Kidney tubule cell (primary cell): ENCODE data around the gene FOXO4.
"Not testable (repeated sequence)": the region's sequence is repeated elsewhere in the genome, so short reads cannot be mapped to it uniquely, and the experiment has no call there.

Experiments
- DNase-seq: peaks from one replicate; pipeline ENCODE4 v3.0.0-alpha.2; 2018; ENCODE audit warnings: low spot score

The FOXO4 gene, protein sequence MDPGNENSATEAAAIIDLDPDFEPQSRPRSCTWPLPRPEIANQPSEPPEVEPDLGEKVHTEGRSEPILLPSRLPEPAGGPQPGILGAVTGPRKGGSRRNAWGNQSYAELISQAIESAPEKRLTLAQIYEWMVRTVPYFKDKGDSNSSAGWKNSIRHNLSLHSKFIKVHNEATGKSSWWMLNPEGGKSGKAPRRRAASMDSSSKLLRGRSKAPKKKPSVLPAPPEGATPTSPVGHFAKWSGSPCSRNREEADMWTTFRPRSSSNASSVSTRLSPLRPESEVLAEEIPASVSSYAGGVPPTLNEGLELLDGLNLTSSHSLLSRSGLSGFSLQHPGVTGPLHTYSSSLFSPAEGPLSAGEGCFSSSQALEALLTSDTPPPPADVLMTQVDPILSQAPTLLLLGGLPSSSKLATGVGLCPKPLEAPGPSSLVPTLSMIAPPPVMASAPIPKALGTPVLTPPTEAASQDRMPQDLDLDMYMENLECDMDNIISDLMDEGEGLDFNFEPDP

DNA sequence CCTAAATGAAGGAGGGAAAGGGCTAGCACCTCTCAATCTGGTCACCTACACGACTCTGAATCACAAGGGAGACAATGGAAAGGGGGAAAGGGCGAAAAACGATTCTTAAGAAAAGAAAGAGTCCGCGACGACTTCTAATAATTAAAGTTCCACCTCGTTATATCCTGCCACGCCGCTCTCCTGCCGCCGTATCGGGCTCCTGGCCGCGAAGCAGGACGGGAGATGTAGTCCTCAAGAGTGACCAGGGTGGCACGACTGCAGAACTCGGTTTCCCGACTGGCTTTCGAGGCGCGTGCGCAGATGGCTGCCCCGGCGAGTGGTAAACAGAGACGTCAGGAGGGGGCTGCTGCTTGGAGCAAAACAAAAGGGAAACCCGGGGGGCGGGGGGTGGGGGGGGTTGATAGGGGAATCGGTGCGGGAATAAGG is at the start of gene FOXO4:
TSS of gene FOXO4 (plus strand) at position 297 of the 426 bp plus-strand sequence. CDS start 678 bp downstream, outside the sequence.
- peak; percentile 83 for DNase-seq

DNA sequence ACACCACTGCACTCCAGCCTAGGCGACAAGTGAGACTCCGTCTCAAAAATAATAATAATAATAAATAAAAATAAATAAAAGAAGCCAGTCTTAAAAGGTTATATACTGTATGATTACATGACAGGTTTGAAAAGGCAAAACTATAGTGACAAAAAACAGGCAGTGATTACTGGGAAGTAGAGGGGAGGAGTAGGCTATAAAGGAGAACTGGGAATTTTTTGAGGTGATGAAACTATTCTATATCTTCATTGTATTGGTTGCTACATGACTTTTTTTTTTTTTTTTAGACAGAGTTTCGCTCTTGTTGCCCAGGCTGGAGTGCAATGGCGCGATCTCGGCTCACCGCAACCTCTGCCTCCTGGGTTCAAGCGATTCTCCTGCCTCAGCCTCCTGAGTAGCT is 47.8 kb upstream of the FOXO4 start:
- not testable (repeated sequence) for DNase-seq

DNA sequence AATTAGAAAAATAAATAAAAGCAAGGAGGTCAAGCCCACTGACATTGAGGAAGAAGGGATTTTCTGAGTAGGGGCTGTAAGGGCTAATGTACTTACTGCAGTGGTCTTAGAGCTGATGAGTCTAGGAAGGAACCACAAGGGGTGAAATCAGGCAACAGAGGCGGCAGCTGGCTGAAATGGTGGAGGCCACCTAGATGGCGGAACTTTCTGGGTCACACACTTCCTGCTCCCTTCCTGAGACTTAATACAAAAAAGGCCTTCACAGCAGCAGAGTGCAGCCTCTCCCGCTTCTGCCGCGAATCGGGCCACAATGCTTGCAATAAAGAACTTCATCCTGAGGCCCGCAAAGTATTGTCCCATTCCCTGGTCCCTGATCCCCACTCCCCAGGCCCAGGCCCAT is 42.9 kb upstream of the FOXO4 start:
- DNase-seq, result no peak

DNA sequence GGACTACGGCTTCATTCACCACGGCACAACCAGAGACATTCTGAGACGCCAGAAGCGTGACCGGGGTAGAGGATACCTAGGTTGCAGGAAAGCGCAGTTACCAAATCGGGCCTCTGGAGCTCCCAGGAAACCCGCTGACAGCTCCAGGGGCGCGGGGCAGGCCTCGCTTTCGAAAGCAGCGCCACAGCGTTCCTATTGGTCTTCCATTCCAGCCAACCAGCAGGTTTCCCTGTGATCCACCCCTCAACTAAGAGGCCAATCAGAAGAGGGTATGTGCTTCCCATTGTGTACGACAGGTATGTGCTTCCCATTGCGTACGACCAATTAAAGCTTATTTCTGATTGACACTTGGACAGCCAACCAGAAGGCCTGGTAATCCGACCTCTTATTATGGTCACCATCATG is 42.4 kb upstream of the FOXO4 start:
- DNase-seq, result no peak

DNA sequence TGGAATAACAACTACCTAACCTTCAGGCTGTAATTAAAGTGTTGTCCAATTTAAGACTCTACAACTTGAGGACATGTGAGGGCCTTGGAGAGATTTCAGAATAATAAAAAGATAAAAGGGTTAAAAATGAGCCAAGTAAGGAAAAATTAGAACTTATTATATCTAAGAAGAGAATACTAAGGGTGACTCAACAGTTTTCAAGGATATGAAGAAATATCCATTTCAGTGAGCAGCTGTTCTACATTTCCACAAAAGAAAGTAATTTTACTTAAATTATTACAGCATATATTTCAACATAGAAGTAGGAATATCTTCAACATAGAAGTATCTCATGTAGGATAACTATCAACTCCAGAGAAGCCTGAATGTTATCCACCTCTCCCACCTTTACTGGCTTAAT is 38.8 kb upstream of the FOXO4 start:
- DNase-seq, result no peak

DNA sequence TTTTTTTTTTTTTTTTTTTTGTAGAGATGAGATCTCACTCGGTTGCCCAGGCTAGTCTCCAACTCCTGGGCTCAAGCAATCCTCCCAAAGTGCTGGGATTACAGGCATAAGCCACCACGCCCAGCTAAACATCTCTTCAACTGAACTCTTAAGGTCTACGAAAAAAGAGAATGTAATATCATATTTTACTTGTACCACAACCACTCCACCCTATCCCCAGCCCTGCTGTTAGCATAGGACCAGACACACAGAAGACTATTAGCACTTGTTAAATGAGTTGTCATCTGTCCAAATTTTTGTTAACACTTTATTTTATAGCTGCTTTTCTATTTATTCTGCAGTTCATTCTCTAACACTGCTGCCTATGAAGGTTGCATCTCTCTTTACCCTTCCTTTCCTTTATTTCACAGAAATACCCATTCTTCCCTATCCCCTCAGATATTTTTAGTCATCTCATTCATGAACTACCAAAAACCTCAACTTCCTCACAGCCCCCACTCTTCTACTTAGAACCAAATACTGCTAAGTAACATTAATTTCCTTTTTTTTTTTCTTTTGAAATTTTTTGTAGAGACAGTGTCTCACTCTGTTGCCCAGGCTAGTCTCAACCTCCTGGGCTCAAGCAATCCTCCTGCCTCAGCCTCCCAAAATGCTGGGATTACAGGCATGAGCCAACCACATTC is 37.7 kb upstream of the FOXO4 start:
- no peak for DNase-seq

DNA sequence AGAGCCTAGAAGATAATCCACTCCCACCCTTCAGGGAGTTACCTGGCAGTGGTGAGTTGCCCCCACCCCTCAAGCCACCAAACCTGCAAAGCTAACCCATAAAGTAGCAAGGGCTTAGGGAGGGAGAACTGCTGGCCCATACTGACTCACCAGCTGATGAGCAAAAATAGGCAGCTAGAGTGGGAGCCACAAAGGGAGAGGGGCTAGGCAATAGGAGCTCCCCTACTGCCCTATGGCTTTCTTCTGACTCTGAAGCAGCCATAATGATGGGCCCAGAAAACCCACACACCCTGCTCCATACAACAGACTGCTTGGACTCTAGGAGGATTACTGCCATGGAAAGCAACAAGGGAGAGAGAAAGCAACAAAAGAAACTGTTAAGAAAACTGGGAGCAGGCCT is 35.5 kb upstream of the FOXO4 start:
- DNase-seq, result no peak

DNA sequence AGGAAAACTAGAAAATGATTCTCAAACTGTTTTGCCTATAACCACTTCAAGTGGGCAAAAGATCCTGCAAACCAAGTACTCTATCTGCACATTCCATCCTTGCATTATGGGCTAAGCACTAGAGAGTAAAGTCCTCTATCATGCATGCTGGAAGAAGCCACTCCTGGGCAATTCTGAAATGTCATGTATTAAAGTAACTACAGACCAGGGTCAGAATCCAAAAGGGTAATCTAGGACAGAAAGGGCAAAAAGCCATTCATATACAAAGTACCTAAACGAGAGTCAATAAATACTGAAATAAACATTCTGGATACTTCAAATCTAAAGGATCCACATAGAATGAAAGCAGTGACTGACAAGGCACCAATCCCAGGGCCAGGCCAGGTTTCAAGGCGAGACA is 28.6 kb upstream of the FOXO4 start:
- DNase-seq, result no peak

DNA sequence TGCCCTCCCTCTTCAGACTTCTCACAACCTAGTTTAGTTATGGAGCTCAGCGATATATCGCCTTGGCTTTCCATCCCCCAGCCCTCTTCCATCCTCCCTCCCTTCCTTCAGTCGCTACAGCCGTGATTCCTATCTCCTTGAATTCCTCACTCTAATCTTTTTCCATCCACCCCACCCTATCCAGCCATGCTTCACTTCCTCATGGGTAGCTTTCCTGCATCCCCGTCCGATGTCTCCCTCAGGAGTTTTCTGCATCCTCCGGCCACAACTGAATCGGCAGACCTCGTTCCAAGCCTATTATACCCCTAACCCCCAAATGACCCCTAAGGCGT is 28.0 kb upstream of the FOXO4 start:
- no peak for DNase-seq

DNA sequence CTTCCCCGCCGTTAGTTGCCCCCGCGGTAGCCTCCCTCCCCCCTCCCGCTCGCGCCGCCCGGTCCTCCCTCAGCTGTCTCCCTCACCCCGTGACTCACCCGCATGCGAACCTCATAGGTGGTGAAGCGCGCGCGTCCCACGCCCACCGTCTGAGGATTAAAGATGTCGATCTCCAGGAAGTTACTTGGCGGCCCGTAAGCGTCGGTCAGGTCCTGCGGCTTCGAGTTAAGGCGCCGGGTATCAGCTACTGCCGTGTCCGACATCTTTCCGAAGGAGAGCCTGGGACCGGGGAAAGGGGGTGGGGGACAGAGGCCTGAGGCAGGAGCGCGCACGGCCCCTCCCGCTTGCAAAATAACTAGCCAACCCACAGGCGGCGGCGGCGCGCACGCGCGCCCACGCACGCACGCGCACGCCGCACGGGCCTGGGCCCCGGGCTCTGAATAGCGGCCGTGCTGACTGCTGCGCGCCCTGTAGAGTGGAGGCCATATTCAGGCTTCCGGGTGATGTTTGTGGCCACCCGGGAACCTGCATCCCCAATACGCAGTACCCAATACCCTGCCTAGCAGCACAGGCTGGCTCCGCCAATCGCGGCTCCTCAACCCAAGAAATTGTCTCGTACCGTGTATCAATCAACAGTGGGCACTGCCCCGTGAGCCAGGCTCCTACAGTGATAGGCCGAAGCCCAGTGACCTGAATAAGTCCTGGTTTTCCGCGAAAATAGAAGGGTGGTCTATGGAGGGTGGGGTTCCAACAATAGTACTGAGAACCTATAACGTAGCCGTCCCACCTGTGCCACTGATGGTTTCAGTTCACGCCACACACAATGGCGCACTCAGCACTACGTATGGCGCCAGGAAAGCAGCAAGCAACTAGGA is 27.4 kb upstream of the FOXO4 start, which contains the start of gene SNX12:
TSS of gene SNX12 (minus strand) at position 291 of the 875 bp plus-strand sequence. CDS start at position 263, 28 bp downstream.
- peak; percentile 95 for DNase-seq

DNA sequence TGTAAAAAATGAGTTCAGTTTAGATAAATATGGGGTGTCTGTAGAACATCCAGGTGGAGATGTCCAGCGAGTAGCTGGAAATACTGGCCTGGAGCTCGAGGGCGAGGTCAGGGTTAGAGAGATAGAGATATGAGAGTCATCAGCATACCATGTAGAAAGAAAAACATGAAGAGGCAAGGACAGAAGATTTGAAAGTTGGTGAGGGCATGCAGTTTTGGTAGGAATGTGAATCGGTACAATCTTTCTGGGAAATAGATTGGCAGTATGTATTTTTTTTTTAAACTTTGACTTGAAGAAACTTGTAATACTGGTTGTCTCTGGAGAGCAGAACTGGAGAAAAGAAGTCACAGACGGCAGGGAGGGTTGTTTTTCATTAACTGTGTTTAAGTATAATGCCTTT is 25.1 kb upstream of the FOXO4 start:
- no peak for DNase-seq

DNA sequence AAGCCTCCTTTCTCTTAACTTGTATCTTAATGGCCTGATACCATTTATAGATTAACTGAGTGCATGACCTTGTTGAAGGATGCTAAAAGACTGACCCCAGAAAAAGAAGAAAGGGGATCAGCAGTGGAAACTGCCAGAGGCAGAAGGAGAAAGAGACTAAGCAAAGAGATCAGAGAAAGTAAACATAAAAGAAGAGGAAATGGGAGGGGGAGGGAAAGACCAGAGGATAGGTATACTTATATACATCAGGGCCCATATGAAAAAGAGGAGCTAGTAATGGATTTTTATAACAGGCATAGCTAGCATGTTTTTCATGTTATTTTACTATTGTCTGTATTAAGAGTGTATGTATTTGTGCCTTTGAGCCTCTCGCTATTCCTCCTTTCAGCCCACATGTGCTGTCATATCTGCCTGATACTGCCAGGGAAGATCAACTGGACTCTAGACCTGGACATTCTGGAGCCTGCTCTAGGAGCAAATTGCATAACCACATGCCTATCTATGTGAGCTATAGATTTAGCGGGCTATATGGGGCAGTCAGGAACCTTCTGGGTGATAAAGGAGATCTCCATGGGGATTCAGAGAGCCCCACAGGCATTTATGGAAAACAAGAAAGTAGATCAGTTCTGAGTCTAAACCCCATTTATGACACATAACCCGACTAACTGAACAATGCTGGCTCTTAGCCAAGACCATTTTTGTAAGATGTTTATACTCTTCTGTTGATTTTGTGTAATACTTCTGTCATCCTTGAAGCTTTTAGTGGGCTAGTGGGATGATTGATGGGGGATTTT is 14.1 kb upstream of the FOXO4 start:
- DNase-seq, result no peak

DNA sequence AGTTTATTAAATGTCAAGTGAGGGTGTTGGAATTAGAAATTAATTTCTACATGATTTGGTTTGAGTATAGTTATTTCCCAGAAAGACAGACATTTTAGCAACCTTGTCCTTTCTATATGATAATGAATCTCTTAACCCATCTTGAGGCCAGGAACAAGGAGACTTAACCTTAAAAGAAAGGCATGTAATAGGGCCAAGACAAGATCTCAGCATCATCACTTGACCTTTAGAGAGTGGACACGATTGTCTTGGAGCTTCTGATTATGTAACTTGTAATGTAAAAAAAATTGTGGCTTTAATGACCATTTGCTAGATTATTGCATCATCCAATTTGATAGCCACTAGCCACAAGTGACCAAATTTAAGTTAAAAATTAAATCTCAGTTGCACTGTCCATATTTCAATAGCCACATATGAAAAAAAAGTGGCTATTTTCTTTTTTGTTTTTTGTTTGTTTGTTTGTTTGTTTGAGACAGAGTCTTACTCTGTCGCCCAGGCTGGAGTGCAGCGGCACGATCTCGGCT is 13.5 kb upstream of the FOXO4 start:
- no peak for DNase-seq

DNA sequence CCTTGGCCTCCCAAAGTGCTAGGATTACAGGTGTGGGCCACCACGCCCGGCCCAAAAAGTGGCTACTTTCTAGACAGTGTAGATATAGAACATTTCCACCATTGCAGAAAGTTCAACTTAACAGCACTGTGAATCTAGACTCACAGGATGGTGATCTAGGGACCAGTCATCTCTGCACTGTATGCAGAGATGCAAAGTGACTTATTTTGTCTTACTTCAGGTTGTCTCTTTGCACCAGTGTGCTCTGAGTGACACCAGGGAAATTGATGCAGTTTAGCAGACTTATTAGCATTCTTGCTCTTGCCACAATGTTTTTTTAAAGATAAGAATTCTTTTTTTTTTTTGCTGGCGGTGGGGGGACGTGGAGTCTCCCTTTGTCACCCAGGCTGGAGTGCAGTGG is 12.8 kb upstream of the FOXO4 start:
- DNase-seq, result no peak

DNA sequence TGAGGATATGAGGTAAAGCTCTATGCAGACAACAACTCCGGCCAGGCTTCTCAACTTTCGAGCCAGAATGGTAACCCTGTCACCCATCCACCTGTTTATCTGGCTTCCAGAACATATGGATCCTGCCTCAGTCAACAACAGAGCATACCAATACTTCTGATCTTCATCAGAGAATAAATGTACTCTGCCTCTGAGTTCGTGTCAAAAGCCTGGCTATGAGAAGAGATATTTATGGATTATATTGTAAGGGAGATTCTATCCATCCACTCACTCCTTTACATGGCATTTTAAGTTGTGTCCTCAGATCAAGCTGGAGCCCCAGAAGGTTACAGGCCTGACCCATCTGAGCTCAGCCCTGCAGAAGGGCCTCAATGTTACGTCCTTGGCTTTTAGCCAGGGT is 9.8 kb upstream of the FOXO4 start:
- no peak for DNase-seq

DNA sequence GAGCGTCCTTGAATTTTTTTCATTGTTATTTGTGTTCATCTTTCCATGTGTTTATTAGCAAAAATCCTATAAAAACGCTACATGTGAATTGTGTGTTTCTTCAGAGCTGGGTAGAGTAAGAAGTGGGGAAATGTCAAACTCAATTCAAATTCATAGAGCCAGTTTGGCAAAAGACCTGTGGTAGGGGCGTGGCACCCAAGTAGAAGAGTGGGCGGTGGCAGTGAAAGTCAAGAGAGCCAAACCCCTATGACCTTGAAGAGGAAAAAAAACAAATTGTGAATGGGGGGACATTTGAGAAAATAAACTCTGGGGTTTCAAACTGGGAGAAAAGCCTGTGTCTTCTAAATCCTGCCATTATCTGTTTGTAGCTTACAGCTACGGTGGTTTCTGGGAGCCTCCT is 4.4 kb upstream of the FOXO4 start:
- no peak for DNase-seq

DNA sequence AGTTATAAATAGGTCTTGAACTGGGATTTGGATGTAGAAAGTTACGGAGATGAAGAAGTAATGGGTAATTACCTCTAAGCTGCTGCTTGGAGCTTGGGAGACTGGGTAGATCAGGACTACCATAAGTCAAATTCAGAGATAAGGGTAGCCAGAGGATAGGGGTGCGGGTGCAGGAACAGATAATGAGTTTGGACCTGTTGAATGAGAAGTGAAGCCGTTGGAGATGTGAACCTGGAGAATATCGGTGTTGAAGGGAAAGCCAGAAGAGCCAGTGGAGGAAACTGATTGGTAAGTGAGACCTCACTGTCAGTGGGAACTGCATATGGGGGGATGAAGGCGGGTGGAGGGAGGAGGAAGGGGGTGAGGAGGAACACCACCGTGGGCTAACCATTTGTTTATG is 618 bp upstream of the FOXO4 start:
- no peak for DNase-seq

DNA sequence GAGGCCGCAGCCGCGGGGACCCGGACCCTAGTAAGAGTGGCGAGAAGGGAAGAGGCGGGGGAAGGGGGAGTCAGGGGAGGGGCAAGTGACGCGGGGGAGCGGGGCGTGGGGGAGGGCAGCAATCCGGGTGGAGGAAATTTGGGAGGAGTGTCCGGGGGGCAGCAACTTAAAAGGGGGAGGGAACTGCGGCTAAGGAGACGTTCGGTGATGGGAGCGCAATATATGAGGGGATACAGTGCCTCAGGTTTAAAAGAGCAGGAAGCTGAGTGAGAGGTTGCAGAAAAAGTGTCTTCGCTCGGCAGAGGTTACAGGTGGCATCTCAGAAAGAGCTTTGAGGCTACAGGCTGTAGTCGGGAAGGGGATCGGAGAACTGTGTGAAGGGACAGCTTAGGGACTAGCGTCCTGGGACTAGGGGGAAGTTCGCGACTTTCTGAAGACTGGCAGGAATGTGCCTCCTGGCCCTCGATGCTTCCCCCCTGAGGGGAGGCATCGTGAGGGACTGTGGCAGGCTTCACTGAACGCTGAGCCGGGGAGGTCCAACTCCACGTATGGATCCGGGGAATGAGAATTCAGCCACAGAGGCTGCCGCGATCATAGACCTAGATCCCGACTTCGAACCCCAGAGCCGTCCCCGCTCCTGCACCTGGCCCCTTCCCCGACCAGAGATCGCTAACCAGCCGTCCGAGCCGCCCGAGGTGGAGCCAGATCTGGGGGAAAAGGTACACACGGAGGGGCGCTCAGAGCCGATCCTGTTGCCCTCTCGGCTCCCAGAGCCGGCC is 519 bp downstream of the FOXO4 start:
- DNase-seq, result peak; percentile 34

DNA sequence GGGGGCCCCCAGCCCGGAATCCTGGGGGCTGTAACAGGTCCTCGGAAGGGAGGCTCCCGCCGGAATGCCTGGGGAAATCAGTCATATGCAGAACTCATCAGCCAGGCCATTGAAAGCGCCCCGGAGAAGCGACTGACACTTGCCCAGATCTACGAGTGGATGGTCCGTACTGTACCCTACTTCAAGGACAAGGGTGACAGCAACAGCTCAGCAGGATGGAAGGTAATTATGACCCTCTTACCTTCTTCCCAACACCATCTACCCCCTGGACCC is 1.0 kb downstream of the FOXO4 start:
- no peak for DNase-seq

DNA sequence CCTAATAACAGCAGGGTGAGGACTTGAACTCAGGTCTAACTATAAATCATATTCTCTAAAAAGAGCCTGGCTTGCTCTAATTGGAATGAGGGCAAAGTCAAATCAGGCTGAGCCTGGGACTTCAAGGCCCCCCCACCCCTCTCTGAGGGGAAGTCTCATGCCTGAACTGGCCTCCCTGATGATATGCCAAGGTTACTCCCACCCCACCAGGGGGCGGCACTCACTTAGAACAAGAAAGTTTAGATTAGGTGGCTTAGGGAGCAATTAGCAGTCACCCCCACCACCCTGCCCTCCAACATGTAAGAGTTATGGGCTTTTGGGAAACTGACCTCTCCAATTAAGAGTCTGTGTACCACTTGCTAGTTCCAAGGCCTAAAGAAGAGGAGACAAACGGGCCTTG is 2.7 kb downstream of the FOXO4 start:
- DNase-seq, result peak; percentile 31
